NCI-H226 (cell line): ENCODE results near the gene CBLN3.

Experiments
- DNase-seq: peaks from one replicate; pipeline ENCODE4 v3.0.0-alpha.2; 2015

The CBLN3 gene

GRCh38 chr14:24378981-24379906 lies 50.2 kb downstream of the CBLN3 start:
- DNase-seq: no peak

DNA sequence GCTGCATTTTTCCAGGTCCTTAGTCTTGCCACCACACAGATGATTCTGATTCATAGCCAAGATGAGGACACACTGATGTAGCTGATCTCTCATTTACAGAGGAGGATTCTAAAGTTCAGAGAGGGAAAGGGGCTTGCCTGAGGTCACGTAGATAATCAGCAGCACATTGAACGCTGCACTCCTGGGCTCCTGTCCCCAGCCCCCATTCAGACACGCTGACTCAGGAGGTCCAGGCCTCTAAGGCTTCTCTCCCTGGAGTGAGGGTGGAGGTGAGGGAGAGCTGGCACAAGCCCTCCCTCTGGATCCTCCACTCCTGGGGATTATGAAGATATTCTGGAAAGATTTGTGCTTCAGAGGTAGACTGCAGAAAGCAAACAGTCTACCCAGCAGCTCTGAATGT lies 51.1 kb downstream of the CBLN3 start:
- DNase-seq: no peak

DNA sequence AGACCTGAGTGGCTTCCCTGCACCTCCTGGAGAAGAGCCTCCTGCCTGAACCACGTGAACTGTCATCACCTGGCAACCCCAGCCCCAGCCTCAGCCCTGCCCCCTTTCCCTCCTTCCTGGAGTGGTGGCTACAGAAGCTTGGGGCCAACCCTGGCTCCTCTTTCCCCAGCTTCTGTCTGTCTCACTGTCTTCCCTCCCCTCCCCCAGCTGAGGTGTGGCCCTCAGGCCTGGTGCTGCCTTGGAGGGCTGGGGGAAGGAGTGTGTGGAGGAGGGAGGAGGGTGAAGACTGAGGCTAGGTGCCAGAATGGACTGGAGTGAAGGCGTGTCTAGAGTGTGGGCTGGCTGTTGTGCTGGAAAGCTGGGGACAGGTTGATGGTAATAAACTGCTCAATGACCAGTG lies 51.8 kb downstream of the CBLN3 start:
- DNase-seq: peak; percentile 11

DNA sequence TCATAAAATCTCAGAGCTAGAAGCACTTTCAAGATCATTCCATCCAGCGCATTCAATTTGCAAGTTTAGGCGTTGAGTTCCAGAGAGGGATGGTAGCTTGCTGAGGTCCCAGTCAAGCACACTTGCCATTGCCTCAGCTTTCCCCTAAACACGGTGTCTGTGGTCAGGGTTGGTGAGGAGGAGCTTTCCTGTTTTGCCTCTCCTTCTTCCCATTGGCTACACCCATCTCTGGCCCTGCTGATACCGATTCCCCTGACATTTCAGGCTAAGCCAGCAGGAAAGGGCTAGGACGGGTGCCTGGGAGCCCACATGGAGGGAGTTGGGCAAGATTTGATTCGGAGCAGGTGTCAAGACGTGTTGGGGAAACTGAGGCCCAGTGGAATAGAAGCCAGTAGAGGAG lies 52.3 kb downstream of the CBLN3 start:
- no peak for DNase-seq
